Loucy (cell line): Measurements from ENCODE around the gene CYTIP.
"Not testable (repeated sequence)": the region's sequence is repeated elsewhere in the genome, so short reads cannot be mapped to it uniquely, and the experiment has no call there.

Source experiments
- CTCF ChIP-seq: fragments of 200-600 bp; sonication (generic); conservative IDR thresholded peaks from 2 replicates; pipeline ENCODE4 v1.5.1; 2014; ENCODE audit warnings: mild to moderate bottlenecking, antibody characterized with exemption, low read length
- EZH2phosphoT487 ChIP-seq: fragments of 200-600 bp; IDR thresholded peaks from 2 replicates; pipeline ENCODE4 v1.6.1; 2018; ENCODE audit warnings: antibody characterized with exemption, mild to moderate bottlenecking, moderate library complexity, borderline replicate concordance

GRCh38 chr2:157368508-157368907 lies 75.4 kb downstream of the CYTIP start:
- TF ChIP-seq EZH2phosphoT487, CTCF: not testable (repeated sequence)
